Keratinocyte (primary cell): Measurements from ENCODE around the gene CSNK1G1. TPM values are rescaled to one million over a fixed set of nuclear protein-coding genes. Genes with fewer than 3 reads are reported as not detected.

Experiments used
- DNase-seq: peaks from one replicate; pipeline ENCODE4 v3.0.0-alpha.2; 2011; ENCODE audit warnings: low read depth, missing footprints, low spot score
- FAIRE-seq: peaks from 2 replicates; lab custom pipeline; 2011; peaks lifted over from hg19 to GRCh38; lab: Jason Lieb, UNC
- H2AFZ ChIP-seq: 2 replicates; pipeline ENCODE4 v1.6.0; 2012; ENCODE audit warnings: low read length, control low read depth, inconsistent platforms; ENCODE audit not compliant: control insufficient read depth
- H3K27ac ChIP-seq: 2 replicates; pipeline ENCODE4 v1.5.1; 2011; ENCODE audit warnings: low read length; ENCODE audit not compliant: control insufficient read depth, insufficient read depth
- H3K27me3 ChIP-seq: 3 replicates; pipeline ENCODE4 v1.6.0; 2011; ENCODE audit warnings: low read length; ENCODE audit not compliant: control insufficient read depth, insufficient read depth; ENCODE audit errors: extremely low read depth
- H3K36me3 ChIP-seq, 2 experiments: 2 replicates in 1 of 2; 3 replicates in 1 of 2; pipeline ENCODE4 v1.5.1; 2011; ENCODE audit warnings: low read length in 2 of 2, mild to moderate bottlenecking in 1 of 2; ENCODE audit not compliant: control insufficient read depth in 2 of 2, insufficient read depth in 2 of 2; ENCODE audit errors: extremely low read depth in 1 of 2
- H3K4me1 ChIP-seq: 3 replicates; pipeline ENCODE4 v1.5.1; 2011; ENCODE audit warnings: low read length; ENCODE audit not compliant: control insufficient read depth, insufficient read depth; ENCODE audit errors: extremely low read depth
- H3K4me2 ChIP-seq: 3 replicates; pipeline ENCODE4 v1.6.0; 2011; ENCODE audit warnings: low read depth, low read length; ENCODE audit not compliant: control insufficient read depth, insufficient read depth; ENCODE audit errors: extremely low read depth
- H3K4me3 ChIP-seq, 3 experiments: fragments of 200-600 bp in 1 of 3; sonication (generic) in 1 of 3; 2 replicates in 2 of 3; 3 replicates in 1 of 3; pipeline ENCODE4 v1.5.1; 2011 to 2016; ENCODE audit warnings: low read length in 3 of 3, mild to moderate bottlenecking in 3 of 3, control low read depth in 2 of 3, inconsistent platforms in 1 of 3, low read depth in 1 of 3, mixed read lengths in 1 of 3, mixed run types in 1 of 3, moderate library complexity in 1 of 3; ENCODE audit not compliant: control insufficient read depth in 2 of 3, insufficient read depth in 2 of 3; ENCODE audit errors: extremely low read depth in 1 of 3
- H3K79me2 ChIP-seq: 2 replicates; pipeline ENCODE4 v1.6.0; 2012; ENCODE audit warnings: low read length; ENCODE audit not compliant: control insufficient read depth, insufficient read depth
- H3K9ac ChIP-seq: 3 replicates; pipeline ENCODE4 v1.6.0; 2011; ENCODE audit warnings: low read length; ENCODE audit not compliant: control insufficient read depth, insufficient read depth; ENCODE audit errors: extremely low read depth
- H3K9me1 ChIP-seq: 3 replicates; pipeline ENCODE4 v1.6.0; 2011; ENCODE audit warnings: low read length; ENCODE audit not compliant: control insufficient read depth, insufficient read depth; ENCODE audit errors: extremely low read depth
- H3K9me3 ChIP-seq: 2 replicates; pipeline ENCODE4 v1.5.1; 2012; ENCODE audit warnings: low read depth, low read length; ENCODE audit not compliant: control insufficient read depth
- H4K20me1 ChIP-seq: 3 replicates; pipeline ENCODE4 v1.6.0; 2011; ENCODE audit warnings: low read length; ENCODE audit not compliant: control insufficient read depth, insufficient read depth; ENCODE audit errors: extremely low read depth
- EZH2 ChIP-seq: IDR thresholded peaks from one replicate; pipeline ENCODE4 v1.6.1; 2012; ENCODE audit warnings: inconsistent platforms, mild to moderate bottlenecking, low read length, moderate library complexity
- dilution Hi-C: fragments of 300-500 bp; cut with MboI; formaldehyde crosslinking; loops from one replicate; pipeline ENCODE4 v1.7.0; 2020; ENCODE audit warnings: low sequenced_read_pairs; ENCODE audit not compliant: extremely low pct_ligation_motif_present
- polyA plus RNA-seq, 5 experiments: library from polyadenylated mRNA; depleted of rRNA in 3 of 5; stranded (reverse) in 3 of 5; stranded (forward) in 1 of 5; unstranded in 1 of 5; fragments of >200 nt; gene quantifications; 1 replicate in 1 of 5; 2 replicates in 3 of 5; 3 replicates in 1 of 5; pipeline versions ENCODE4 v1.2.1 to v1.2.3, GENCODE V29; 2011 to 2012; ENCODE audit warnings: missing spikeins in 2 of 5, low read depth in 1 of 5, low replicate concordance in 1 of 5
- TF ChIP-seq, protein P1 (sequence below), 3 experiments: IDR thresholded peaks in 1 of 3; conservative IDR thresholded peaks in 1 of 3; optimal IDR thresholded peaks in 1 of 3; 2 replicates in 2 of 3; 3 replicates in 1 of 3; pipeline versions ENCODE3 to v1.5.1; 2011; ENCODE audit warnings: low read length in 3 of 3, mild to moderate bottlenecking in 3 of 3, moderate library complexity in 2 of 3, control low read depth in 1 of 3, inconsistent platforms in 1 of 3; ENCODE audit not compliant: insufficient read depth in 2 of 3; ENCODE audit errors: extremely low read depth in 1 of 3

The CSNK1G1 gene
- polyA plus RNA-seq, 1 donor (not counting 4 experiments of a cell fraction or from before 2014, with no cell fraction given) = 28.9 TPM

- no peak overlapping the region for H3K27ac ChIP-seq
- no peaks in the 10 kb centered on the region for H3K9me1 ChIP-seq
- H3K79me2 ChIP-seq = no peaks in the 10 kb centered on the region
- FAIRE-seq (no peak), DNase-seq (no peak)
- H3K4me1 ChIP-seq = no peaks in the 10 kb centered on the region
- no peak overlapping the region for H3K4me3 ChIP-seq
- H2AFZ ChIP-seq = no peak overlapping the region
- H4K20me1 ChIP-seq = no peaks in the 10 kb centered on the region
- H3K27me3 ChIP-seq = no peaks in the 10 kb centered on the region
- dilution Hi-C loops = no loop called here
- TF ChIP-seq, protein P1, sequence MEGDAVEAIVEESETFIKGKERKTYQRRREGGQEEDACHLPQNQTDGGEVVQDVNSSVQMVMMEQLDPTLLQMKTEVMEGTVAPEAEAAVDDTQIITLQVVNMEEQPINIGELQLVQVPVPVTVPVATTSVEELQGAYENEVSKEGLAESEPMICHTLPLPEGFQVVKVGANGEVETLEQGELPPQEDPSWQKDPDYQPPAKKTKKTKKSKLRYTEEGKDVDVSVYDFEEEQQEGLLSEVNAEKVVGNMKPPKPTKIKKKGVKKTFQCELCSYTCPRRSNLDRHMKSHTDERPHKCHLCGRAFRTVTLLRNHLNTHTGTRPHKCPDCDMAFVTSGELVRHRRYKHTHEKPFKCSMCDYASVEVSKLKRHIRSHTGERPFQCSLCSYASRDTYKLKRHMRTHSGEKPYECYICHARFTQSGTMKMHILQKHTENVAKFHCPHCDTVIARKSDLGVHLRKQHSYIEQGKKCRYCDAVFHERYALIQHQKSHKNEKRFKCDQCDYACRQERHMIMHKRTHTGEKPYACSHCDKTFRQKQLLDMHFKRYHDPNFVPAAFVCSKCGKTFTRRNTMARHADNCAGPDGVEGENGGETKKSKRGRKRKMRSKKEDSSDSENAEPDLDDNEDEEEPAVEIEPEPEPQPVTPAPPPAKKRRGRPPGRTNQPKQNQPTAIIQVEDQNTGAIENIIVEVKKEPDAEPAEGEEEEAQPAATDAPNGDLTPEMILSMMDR (optimal IDR thresholded peaks at IDR 0.05 in 1 of 3, IDR thresholded peaks at IDR 0.05 in 1 of 3, conservative IDR thresholded peaks at IDR 0.05 in 1 of 3; ENCODE audit: extremely low read depth in 1 of 3, insufficient read depth in 2 of 3, low read length in 3 of 3) = no peak
- no peak for TF ChIP-seq EZH2
- H3K4me2 ChIP-seq = no peak overlapping the region
- H3K9me3 ChIP-seq = no peaks in the 10 kb centered on the region
- no peak overlapping the region for H3K9ac ChIP-seq
- H3K36me3 ChIP-seq = peaks cover 40% of the 10 kb centered on the region in 2 experiments
Observed at GRCh38 chr15:64131547-64131946, 224.4 kb downstream of the CSNK1G1 start.

GRCh38 chr15:64130159-64130558, 225.8 kb downstream of the CSNK1G1 start:
- H3K4me2 ChIP-seq = no peak overlapping the region
- no peak overlapping the region for H3K27ac ChIP-seq
- H3K9me1 ChIP-seq = no peaks in the 10 kb centered on the region
- FAIRE-seq (no peak), DNase-seq (no peak)
- no peaks in the 10 kb centered on the region for H4K20me1 ChIP-seq
- no peaks in the 10 kb centered on the region for H3K79me2 ChIP-seq
- dilution Hi-C loops = no loop called here
- no peak overlapping the region for H3K4me3 ChIP-seq
- H3K36me3 ChIP-seq = peaks cover 31 to 38% of the 10 kb centered on the region in 2 experiments
- H3K9ac ChIP-seq = no peak overlapping the region
- TF ChIP-seq EZH2 = no peak
- TF ChIP-seq, protein P1 (optimal IDR thresholded peaks at IDR 0.05 in 1 of 3, IDR thresholded peaks at IDR 0.05 in 1 of 3, conservative IDR thresholded peaks at IDR 0.05 in 1 of 3; ENCODE audit: extremely low read depth in 1 of 3, insufficient read depth in 2 of 3, low read length in 3 of 3) = no peak
- no peaks in the 10 kb centered on the region for H3K27me3 ChIP-seq
- no peak overlapping the region for H2AFZ ChIP-seq
- H3K4me1 ChIP-seq = no peaks in the 10 kb centered on the region
- no peaks in the 10 kb centered on the region for H3K9me3 ChIP-seq
